Right kidney (tissue), 1 donor: ENCODE results near the gene CCR2.
"Not testable (repeated sequence)": the region's sequence is repeated elsewhere in the genome, so short reads cannot be mapped to it uniquely, and the experiment has no call there.

Experiments
- DNase-seq: peaks from one replicate; pipeline ENCODE4 v3.0.0-alpha.2; 2016

CCR2 gene

GRCh38 chr3:46378426-46378942 lies 24.6 kb downstream of the CCR2 start:
- DNase-seq = no peak

DNA sequence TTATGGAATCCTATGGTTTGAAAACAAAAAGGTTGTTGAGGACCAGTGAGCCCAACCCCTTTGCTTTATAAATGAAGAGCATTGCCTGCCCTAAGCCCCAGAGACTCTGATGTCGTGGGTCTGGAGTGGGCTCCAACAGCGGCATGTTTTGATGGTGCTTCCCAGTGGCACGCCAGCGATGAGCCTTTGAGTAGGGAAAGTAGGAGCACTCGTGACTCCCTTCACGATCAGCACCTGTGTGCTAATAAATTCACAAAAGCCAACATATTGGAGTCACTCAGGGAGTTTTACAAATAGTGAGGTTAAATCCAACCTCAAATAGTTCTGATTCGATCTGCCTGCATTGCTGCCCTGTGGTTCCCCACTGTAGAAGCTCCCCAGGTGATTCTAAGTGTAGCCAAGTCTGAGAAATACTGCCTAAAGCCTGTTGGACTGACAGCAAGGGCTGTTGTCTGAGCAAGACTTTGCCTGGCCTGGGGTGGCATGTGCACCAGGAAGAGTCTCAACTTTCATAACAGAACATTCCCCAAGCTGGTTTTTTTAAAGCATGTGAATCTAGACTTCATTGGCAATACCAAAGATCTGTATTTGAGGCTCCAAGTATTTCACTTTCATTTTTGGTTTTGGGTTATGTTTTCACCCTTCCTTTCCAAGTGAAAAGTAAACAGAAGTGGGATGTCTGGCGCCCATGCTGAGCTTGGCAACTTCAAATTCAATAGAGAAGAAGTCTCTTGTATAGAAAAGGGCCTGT lies 26.7 kb downstream of the CCR2 start:
- DNase-seq = no peak

DNA sequence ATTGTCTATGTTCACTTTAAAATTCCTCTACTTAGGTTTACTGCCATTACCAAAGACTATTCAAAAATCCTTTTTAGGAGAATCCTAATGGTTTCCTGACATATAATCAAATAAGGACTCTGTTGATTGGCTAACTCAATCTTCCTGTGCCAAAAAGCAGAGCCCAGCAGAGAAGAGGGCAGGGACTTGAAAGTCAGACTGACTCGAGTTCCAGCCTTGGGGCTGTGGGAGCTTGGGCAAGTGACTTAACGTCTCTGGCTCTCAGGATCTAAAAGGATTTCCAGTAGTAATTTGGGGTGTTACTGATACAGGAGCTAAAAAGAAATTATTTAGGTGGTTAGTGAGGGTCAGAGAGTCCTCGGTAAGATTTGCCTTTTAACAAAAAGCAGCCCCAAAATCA lies 27.7 kb downstream of the CCR2 start:
- DNase-seq = no peak

DNA sequence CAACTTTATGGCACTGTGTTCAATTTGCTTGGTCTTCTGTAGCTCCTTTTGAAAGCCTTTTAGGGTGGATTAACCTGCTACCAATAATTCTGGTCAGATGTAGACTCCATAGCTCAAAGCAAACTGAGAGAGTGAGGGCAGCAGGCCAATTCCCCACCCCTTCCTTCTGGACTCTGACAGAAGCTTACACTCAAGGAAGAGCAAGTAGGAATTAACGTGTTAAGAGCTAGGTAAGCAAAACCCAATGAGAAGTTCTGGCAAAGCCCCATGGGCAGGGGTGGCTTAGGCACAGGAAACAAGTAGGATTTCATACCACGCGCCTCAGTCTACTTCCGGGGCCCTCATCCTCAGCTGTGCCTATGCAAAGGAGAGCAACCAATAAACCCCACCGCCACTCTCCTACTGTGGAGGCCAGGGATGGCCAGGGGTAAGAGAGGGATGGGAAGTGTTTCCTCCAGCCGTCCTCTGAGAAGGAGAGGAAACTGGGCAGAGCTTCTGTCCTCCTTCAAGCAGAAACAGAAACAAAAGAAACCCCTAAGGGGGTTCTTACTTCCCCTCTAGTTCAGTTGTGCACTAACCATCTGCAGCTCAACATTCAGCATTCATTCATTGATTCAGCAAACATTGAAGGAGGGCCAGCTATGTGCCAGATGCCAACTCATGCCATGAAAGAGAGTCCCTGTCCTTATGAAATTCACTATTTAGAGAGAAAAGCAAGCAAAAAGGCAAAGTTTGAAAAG lies 29.5 kb downstream of the CCR2 start:
- no peak for DNase-seq

DNA sequence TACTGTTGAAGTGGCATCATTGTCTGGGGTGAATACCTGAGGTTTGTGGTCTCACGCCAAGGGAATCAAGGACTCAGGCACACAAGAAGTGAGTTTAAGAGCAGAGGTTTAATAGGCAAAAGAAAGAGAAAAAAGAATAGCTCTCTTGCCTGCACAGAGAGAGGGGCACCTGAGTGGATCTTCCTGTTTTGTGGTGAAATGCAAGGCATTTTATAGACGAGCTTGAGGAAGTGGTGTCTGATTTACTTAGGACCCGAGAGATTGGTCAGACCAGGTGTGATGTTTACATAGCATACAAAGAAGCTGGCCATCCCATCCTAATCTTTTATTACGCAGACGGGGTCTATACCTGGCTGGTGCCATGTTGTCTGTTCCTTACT lies 30.0 kb downstream of the CCR2 start:
- DNase-seq = no peak

GRCh38 chr3:46386205-46386604 lies 32.3 kb downstream of the CCR2 start:
- no peak for DNase-seq

GRCh38 chr3:46388847-46389246 lies 34.9 kb downstream of the CCR2 start:
- DNase-seq = not testable (repeated sequence)

GRCh38 chr3:46389306-46389705 lies 35.4 kb downstream of the CCR2 start:
- DNase-seq = no peak

DNA sequence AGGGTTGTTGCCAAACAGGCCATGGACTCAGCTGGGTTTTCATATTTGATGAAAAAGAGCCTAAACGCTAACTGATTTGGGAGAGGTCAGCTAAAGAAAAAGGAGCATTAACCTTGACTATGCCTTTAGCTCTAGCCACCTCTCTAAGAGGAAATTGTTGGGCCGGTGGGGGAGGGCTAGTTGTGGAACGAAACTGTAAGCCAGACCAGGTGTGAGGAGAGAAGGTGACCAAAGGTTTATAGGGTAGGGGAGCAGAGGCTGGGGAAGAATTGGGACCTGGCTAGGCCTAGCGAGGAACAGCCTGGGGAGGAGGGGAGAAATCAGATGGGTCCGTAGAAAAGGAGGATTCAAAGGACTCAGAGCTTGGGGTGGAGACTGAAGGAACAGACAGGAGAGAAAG lies 37.6 kb downstream of the CCR2 start:
- not testable (repeated sequence) for DNase-seq

- DNase-seq = no peak
Observed at GRCh38 chr3:46393011-46393410, 39.1 kb downstream of the CCR2 start.

DNA sequence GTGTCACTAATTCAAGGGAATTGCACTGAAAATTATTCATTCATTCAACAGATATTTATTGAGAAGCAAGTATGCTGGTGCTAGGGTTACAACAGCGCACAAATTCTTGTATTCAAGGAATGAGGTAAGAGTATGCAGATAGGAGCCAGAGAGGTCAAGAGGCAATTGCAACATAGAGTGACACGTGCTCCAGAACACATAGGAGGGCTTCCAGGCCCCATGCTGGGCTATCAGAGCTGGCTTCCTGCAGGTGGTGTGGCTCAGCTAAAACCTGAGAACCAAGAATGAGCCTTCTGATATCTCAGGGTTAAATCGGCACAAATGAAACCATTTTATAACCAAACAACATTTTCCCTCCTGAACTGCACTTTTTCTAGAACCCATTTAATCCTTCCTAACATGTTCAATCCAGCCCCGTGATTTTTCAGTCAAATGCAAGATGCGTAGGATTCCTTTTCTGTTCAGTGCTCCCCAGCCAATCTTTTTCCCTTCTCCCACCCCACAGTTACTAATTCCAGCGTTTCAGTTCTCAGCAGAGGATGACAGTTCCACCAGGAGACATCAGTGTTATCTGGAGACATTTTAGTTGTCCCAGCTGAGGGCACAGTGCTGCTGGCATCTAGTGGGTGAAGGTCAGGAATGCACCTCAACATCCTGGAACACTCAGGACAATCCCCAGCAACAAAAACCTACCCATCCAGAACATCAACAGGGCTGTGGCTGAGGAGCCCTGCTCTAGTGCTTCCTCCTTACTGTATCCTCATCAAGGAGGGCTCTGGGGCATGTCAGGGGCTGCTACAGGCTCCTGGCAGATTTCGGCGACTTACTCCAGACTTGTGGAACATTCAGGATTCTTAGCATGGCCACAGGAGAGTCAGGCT lies 39.9 kb downstream of the CCR2 start:
- no peak for DNase-seq

DNA sequence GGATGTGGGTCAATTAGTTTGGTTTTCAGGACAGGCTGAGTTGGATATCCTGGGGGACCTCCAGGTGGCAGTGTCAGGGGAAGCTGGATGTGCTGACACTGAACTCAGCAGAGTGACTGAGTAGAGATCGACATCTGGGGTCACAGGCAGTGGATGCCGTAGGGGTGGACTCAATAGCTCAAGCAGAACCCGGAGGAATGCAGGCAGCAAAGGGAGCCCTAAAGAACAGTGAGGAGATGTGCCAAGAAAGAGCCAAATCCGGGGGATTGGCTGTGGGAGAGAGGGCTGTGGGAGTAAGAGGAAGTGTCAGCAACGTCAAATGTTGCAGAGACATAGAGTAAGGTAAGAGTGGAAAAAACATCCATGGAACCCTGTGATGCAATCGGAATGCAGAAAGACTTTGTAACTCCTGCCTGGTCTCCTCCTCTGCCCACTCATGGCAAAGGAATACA lies 41.3 kb downstream of the CCR2 start:
- DNase-seq = no peak

DNA sequence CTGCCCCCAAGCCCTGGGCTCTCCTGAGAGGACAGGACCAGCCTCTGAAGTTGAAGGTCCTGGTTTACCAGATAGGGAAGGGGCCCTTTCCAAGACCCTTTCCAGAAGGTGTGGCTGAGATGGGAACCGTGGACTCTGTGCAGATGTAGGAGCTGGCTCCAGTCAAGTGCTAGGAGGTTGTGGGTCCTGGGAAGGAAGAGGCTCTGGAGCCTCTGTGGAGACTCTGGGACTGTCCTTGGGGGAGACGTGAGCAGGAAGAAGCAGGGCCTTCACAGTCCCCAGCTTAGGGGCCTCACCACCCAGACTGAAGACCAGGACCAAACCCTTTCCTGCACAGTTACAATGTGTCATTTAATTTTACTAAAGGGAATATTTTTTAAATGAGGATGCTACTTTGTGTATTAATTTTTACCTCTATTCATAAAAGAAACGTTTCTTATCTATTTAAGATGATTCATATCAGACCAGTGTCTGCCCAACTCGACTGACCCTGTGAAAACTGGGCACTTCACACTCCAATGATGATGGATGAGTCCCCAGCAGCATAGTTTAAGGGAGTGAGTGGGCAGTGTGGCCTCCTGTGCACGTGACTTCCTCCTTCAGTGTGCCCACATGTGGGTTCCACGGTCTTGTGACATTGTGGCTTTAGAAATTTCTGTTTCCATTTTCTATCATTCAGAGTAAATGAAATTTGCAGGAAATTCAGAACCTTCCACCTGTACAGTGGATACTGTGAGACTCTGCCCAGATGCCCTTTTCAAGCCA lies 42.0 kb downstream of the CCR2 start:
- DNase-seq = no peak

- DNase-seq = no peak
Observed at GRCh38 chr3:46397111-46397510, 43.2 kb downstream of the CCR2 start.

DNA sequence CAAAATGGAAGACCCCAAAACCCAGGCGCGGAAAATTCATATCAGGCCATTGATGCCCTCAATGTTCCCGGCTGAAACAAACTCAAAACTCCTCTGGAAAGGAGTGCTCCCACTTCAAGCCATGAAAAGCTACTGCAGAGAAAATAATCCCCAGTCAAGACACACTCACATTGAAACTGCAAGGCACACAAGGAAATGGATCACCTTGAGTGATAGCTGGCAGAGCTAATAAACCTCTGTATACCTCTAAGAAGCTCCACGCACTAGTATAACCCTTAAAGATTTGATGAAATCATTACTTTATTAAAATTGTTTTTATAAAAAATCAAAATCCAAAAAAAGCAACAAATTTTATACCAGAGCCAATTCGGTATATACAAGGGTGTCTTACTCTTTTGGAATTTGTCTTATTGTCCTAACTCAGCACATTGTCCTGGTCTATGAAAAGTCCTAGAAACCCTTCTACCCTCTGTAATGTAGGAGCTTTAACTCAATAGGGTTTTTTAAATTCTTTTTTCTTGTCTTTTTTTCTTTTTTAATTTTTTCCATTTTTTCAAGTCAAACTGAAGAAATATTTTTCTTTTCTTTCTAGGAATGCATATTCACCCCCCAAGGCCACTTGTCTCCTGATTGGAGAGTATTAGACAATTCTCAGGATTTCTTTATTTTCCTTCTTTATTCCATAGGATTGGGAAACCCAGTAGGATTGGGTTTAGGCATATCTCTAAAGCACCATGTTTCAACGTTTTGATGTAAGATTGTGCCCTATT lies 44.5 kb downstream of the CCR2 start:
- no peak for DNase-seq

GRCh38 chr3:46399098-46399497 lies 45.2 kb downstream of the CCR2 start:
- DNase-seq = no peak

- no peak for DNase-seq
Observed at GRCh38 chr3:46399557-46399956, 45.6 kb downstream of the CCR2 start.

GRCh38 chr3:46400000-46400734 lies 46.3 kb downstream of the CCR2 start:
- DNase-seq = no peak

DNA sequence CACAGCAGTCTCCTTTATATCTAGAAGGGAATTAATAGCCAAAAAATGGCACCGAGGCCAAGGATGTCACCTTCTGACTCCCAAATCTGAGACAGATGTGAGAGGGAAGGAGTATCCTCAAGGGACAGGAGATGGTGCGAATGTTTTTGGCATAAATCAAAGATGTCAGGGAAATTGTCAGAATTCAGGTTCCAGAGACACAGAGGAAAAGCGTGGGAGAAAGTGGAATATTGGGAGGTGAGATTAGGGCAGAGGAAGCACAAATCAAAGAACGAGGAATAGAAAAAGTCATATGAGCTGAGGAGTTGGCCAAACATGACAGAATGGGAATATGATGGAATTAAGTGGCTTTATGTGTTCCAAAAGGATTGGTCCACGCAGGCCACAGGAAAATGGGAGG lies 46.9 kb downstream of the CCR2 start:
- no peak for DNase-seq

DNA sequence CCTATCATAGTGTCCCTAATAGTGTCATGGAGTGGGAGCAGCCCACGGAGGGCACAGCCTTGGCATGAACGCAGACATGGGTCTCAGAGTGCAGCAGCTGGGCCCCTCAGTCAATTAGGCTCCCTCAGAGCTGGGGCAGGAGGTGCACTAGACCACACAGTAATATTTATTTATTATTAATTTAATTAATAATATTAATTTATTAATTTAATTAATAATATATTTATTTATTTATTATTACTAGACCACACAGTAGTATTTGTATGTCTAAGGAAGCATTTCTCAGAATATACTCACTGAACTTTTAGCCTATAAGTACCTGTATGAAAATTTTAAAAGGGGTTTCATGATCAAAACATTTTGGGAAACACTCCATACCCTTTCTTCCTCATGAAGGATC lies 47.7 kb downstream of the CCR2 start:
- DNase-seq = no peak
